Dermis microvascular lymphatic vessel endothelial cell (primary cell): ENCODE measurements around the gene ICA1L. TPM values are rescaled to one million over a fixed set of nuclear protein-coding genes. Genes with fewer than 3 reads are reported as not detected.
A peak's percentile ranks its signal among the peaks of the same experiment; 100 is the strongest.
"Not testable (repeated sequence)": the region's sequence is repeated elsewhere in the genome, so short reads cannot be mapped to it uniquely, and the experiment has no call there.

ENCODE experiments used
- DNase-seq, 2 donors: peaks; one replicate each; pipeline versions ENCODE4 v3.0.0 to v3.0.0-alpha.2; 2010; ENCODE audit warnings: low read depth in 2 of 2
- total RNA-seq: library from RNA; depleted of rRNA; stranded (reverse); fragments of >200 nt; gene quantifications from 2 replicates; pipeline ENCODE4 v1.2.1, GENCODE V29; 2014

Gene ICA1L
- total RNA-seq, 1 donor from 2014 or later = 0.77 TPM

- DNase-seq = no peak
Observed at GRCh38 chr2:202847693-202848524, 23.7 kb downstream of the ICA1L start.

GRCh38 chr2:202844656-202845055, 26.9 kb downstream of the ICA1L start:
- DNase-seq = no peak

GRCh38 chr2:202842690-202843089, 28.9 kb downstream of the ICA1L start:
- DNase-seq = no peak

GRCh38 chr2:202841090-202841867, 30.3 kb downstream of the ICA1L start:
- DNase-seq = peak in 1 of 2 donors; percentile 2

- peak; percentile 30 to 64 for DNase-seq
Observed at GRCh38 chr2:202831242-202832220, 40.0 kb downstream of the ICA1L start.

- DNase-seq = no peak
Observed at GRCh38 chr2:202824901-202825300, 46.7 kb downstream of the ICA1L start.

- no peak for DNase-seq
Observed at GRCh38 chr2:202822411-202822810, 49.2 kb downstream of the ICA1L start.

- DNase-seq = no peak
Observed at GRCh38 chr2:202821206-202822160, 50.1 kb downstream of the ICA1L start.

GRCh38 chr2:202818321-202818720, 53.2 kb downstream of the ICA1L start:
- DNase-seq = no peak

GRCh38 chr2:202817771-202818170, 53.8 kb downstream of the ICA1L start:
- no peak for DNase-seq

- DNase-seq = no peak
Observed at GRCh38 chr2:202815548-202816360, 55.8 kb downstream of the ICA1L start.

- no peak for DNase-seq
Observed at GRCh38 chr2:202814226-202814625, 57.3 kb downstream of the ICA1L start.

GRCh38 chr2:202813387-202813786, 58.2 kb downstream of the ICA1L start:
- no peak for DNase-seq

- no peak for DNase-seq
Observed at GRCh38 chr2:202808754-202809153, 62.8 kb downstream of the ICA1L start.

GRCh38 chr2:202807431-202808138, 64.0 kb downstream of the ICA1L start:
- peak; percentile 24 to 80 for DNase-seq

GRCh38 chr2:202805911-202806310, 65.7 kb downstream of the ICA1L start:
- DNase-seq = not testable (repeated sequence)

- no peak for DNase-seq
Observed at GRCh38 chr2:202797944-202798343, 73.6 kb downstream of the ICA1L start.

GRCh38 chr2:202790676-202791075, 80.9 kb downstream of the ICA1L start:
- no peak for DNase-seq

- DNase-seq = no peak
Observed at GRCh38 chr2:202786842-202787241, 84.7 kb downstream of the ICA1L start.
